Glomerular endothelial cell (primary cell): ENCODE measurements around the gene DLL3. TPM values are rescaled to one million over a fixed set of nuclear protein-coding genes. Genes with fewer than 3 reads are reported as not detected.

Experiments used
- DNase-seq: peaks from one replicate; pipeline ENCODE4 v3.0.0-alpha.2; 2011; ENCODE audit warnings: low read depth, low spot score; ENCODE audit errors: extremely low read depth
- total RNA-seq: library from RNA; depleted of rRNA; stranded (reverse); fragments of >200 nt; gene quantifications from 2 replicates; pipeline ENCODE4 v1.2.3, GENCODE V29; 2015

DLL3 gene
- total RNA-seq, 1 donor from 2014 or later = 2.0 TPM

- no peak for DNase-seq
Observed at GRCh38 chr19:39515551-39516191, 16.9 kb downstream of the DLL3 start.

- no peak for DNase-seq
Observed at GRCh38 chr19:39516270-39516669, 17.5 kb downstream of the DLL3 start.

- DNase-seq = no peak
Observed at GRCh38 chr19:39517432-39517831, 18.7 kb downstream of the DLL3 start.

- no peak for DNase-seq
Observed at GRCh38 chr19:39518458-39518857, 19.7 kb downstream of the DLL3 start.

GRCh38 chr19:39518975-39519374 is 20.2 kb downstream of the DLL3 start:
- no peak for DNase-seq

- no peak for DNase-seq
Observed at GRCh38 chr19:39520541-39521484, 22.1 kb downstream of the DLL3 start.

- no peak for DNase-seq
Observed at GRCh38 chr19:39524495-39524894, 25.7 kb downstream of the DLL3 start.

GRCh38 chr19:39525205-39525604 is 26.5 kb downstream of the DLL3 start:
- DNase-seq = no peak

GRCh38 chr19:39531834-39532232 is 33.1 kb downstream of the DLL3 start:
- DNase-seq = no peak

GRCh38 chr19:39532233-39533002 is 33.7 kb downstream of the DLL3 start, which contains the start of gene EID2B:
TSS of gene EID2B (minus strand) at chr19:39532852. CDS start at chr19:39532802, 50 bp downstream.
- peak; percentile 81 for DNase-seq

- DNase-seq = no peak
Observed at GRCh38 chr19:39533003-39533512, 34.3 kb downstream of the DLL3 start.

- DNase-seq = no peak
Observed at GRCh38 chr19:39533791-39534190, 35.0 kb downstream of the DLL3 start.

GRCh38 chr19:39539165-39539517 is 40.4 kb downstream of the DLL3 start:
- DNase-seq = no peak

- DNase-seq = no peak
Observed at GRCh38 chr19:39539518-39540332, 41.0 kb downstream of the DLL3 start, which contains the start of gene EID2. TSS of gene EID2 (minus strand) at chr19:39540161. CDS start at chr19:39540079, 82 bp downstream.

- no peak for DNase-seq
Observed at GRCh38 chr19:39540333-39540673, 41.6 kb downstream of the DLL3 start.

GRCh38 chr19:39542206-39542605 is 43.5 kb downstream of the DLL3 start:
- DNase-seq = no peak

GRCh38 chr19:39543477-39543857 is 44.7 kb downstream of the DLL3 start:
- DNase-seq = no peak

GRCh38 chr19:39544226-39544903 is 45.6 kb downstream of the DLL3 start:
- DNase-seq = no peak

- no peak for DNase-seq
Observed at GRCh38 chr19:39544911-39545310, 46.2 kb downstream of the DLL3 start.

GRCh38 chr19:39546599-39546998 is 47.9 kb downstream of the DLL3 start:
- DNase-seq = no peak
